H1 (cell line): ENCODE measurements around the gene PSMC3. TPM values are rescaled to one million over a fixed set of nuclear protein-coding genes. Genes with fewer than 3 reads are reported as not detected.

Source experiments
- CTCF ChIA-PET: fragments of 300-600 bp; sonication (Branson Sonifier 250); formaldehyde crosslinking; loops from one replicate; lab custom pipeline; 2021; ENCODE audit not compliant: partially characterized antibody; lab: Charles Lee
- POLR2A ChIA-PET: fragments of 300-600 bp; sonication (Branson Sonifier 250); formaldehyde crosslinking; loops from one replicate; lab custom pipeline; 2021; ENCODE audit warnings: inconsistent platforms; ENCODE audit not compliant: partially characterized antibody; lab: Charles Lee
- DNase-seq, 2 experiments: peaks; one replicate each; pipeline versions ENCODE4 v3.0.0 to v3.0.0-alpha.2; 2010 to 2022; ENCODE audit warnings: low spot score in 2 of 2, low read depth in 1 of 2, mixed read lengths in 1 of 2
- FAIRE-seq: peaks from 2 replicates; lab custom pipeline; 2011; peaks lifted over from hg19 to GRCh38; lab: Jason Lieb, UNC
- H2AFZ ChIP-seq: 2 replicates; pipeline ENCODE4 v1.8.1; 2012; ENCODE audit warnings: low read length, inconsistent platforms
- H2AK5ac ChIP-seq: 2 replicates; pipeline ENCODE4 v1.6.1; 2013; ENCODE audit warnings: low read depth, low read length
- H2BK120ac ChIP-seq: replicated peaks from 2 replicates; pipeline ENCODE3; 2013; ENCODE audit warnings: low read depth, low read length, inconsistent platforms
- H2BK12ac ChIP-seq: 2 replicates; pipeline ENCODE4 v1.6.1; 2013; ENCODE audit warnings: low read depth, low read length
- H2BK15ac ChIP-seq: 2 replicates; pipeline ENCODE4 v1.6.1; 2013; ENCODE audit warnings: low read length
- H2BK20ac ChIP-seq: 2 replicates; pipeline ENCODE4 v1.6.1; 2013; ENCODE audit warnings: low read length
- H2BK5ac ChIP-seq: 2 replicates; pipeline ENCODE4 v1.6.1; 2013; ENCODE audit warnings: low read depth, low read length
- H3K14ac ChIP-seq: 2 replicates; pipeline ENCODE4 v1.6.1; 2013; ENCODE audit warnings: inconsistent platforms; ENCODE audit not compliant: insufficient read length
- H3K18ac ChIP-seq: 2 replicates; pipeline ENCODE4 v1.6.1; 2013; ENCODE audit warnings: low read length; ENCODE audit errors: extremely low read depth
- H3K23ac ChIP-seq: 2 replicates; pipeline ENCODE4 v1.6.1; 2013; ENCODE audit warnings: inconsistent platforms; ENCODE audit not compliant: insufficient read length
- H3K23me2 ChIP-seq: 2 replicates; pipeline ENCODE4 v1.6.1; 2013; ENCODE audit warnings: low read depth, low read length
- H3K27ac ChIP-seq: 2 replicates; pipeline ENCODE4 v1.6.1; 2011; ENCODE audit warnings: low read depth, low read length, inconsistent platforms
- H3K27me3 ChIP-seq, 4 experiments: replicated peaks in 1 of 4; 1 replicate in 1 of 4; 2 replicates in 3 of 4; pipeline versions ENCODE4 v1.6.1 to v1.8.1; 2011 to 2013; ENCODE audit warnings: low read length in 3 of 4, mild to moderate bottlenecking in 3 of 4, inconsistent platforms in 2 of 4, mixed read lengths in 2 of 4, moderate library complexity in 1 of 4; ENCODE audit not compliant: control insufficient read depth in 3 of 4, insufficient read depth in 3 of 4; ENCODE audit errors: extremely low read depth in 1 of 4
- H3K36me3 ChIP-seq, 4 experiments: 2 replicates each; pipeline versions ENCODE4 v1.6.1 to v1.8.1; 2011 to 2013; ENCODE audit warnings: mild to moderate bottlenecking in 4 of 4, low read length in 3 of 4, moderate library complexity in 2 of 4, control low read depth in 1 of 4, inconsistent platforms in 1 of 4; ENCODE audit not compliant: insufficient read depth in 4 of 4, control insufficient read depth in 2 of 4
- H3K4ac ChIP-seq: replicated peaks from 2 replicates; pipeline ENCODE3; 2013; ENCODE audit warnings: low read length, low read depth, mixed read lengths, inconsistent platforms; ENCODE audit not compliant: insufficient read length
- H3K4me1 ChIP-seq, 4 experiments: replicated peaks in 1 of 4; 1 replicate in 1 of 4; 2 replicates in 3 of 4; pipeline versions ENCODE4 v1.6.1 to v1.8.1; 2011 to 2013; ENCODE audit warnings: low read length in 3 of 4, inconsistent platforms in 2 of 4, mixed read lengths in 1 of 4; ENCODE audit not compliant: insufficient read depth in 4 of 4, control insufficient read depth in 3 of 4
- H3K4me2 ChIP-seq, 2 experiments: 2 replicates each; pipeline versions ENCODE4 v1.6.1 to v1.8.1; 2011 to 2013; ENCODE audit warnings: low read depth in 2 of 2, low read length in 2 of 2, control low read depth in 1 of 2, inconsistent platforms in 1 of 2, mild to moderate bottlenecking in 1 of 2; ENCODE audit not compliant: insufficient read depth in 1 of 2
- H3K4me3 ChIP-seq, 4 experiments: fragments of 200-600, 300-600 bp in 1 of 4; sonication (generic), shearing (Covaris generic), sonication (Bioruptor Twin) in 1 of 4; 2 replicates each; pipeline versions ENCODE4 v1.5.1 to v1.8.1; 2011 to 2016; ENCODE audit warnings: low read length in 4 of 4, low read depth in 3 of 4, control low read depth in 2 of 4, inconsistent platforms in 2 of 4, mild to moderate bottlenecking in 2 of 4, mixed read lengths in 1 of 4, moderate library complexity in 1 of 4; ENCODE audit not compliant: insufficient read depth in 2 of 4; ENCODE audit errors: extremely low read depth in 1 of 4
- H3K56ac ChIP-seq: replicated peaks from 2 replicates; pipeline ENCODE3; 2013; ENCODE audit warnings: low read depth, mild to moderate bottlenecking, mixed read lengths, low read length, inconsistent platforms; ENCODE audit not compliant: insufficient read length
- H3K79me1 ChIP-seq: 2 replicates; pipeline ENCODE4 v1.6.1; 2013; ENCODE audit warnings: low read depth, low read length, control low read depth
- H3K79me2 ChIP-seq, 2 experiments: 2 replicates each; pipeline versions ENCODE4 v1.6.1 to v1.8.1; 2012 to 2013; ENCODE audit warnings: low read length in 2 of 2, mild to moderate bottlenecking in 2 of 2, inconsistent platforms in 1 of 2; ENCODE audit not compliant: insufficient read depth in 2 of 2, control insufficient read depth in 1 of 2
- H3K9ac ChIP-seq, 4 experiments: replicated peaks in 1 of 4; 1 replicate in 1 of 4; 2 replicates in 3 of 4; pipeline versions ENCODE4 v1.6.1 to v1.8.1; 2011 to 2013; ENCODE audit warnings: low read depth in 3 of 4, low read length in 3 of 4, control low read depth in 2 of 4, mild to moderate bottlenecking in 2 of 4, moderate library complexity in 2 of 4, inconsistent platforms in 1 of 4; ENCODE audit errors: extremely low read depth in 1 of 4
- H3K9me3 ChIP-seq, 2 experiments: 2 replicates each; pipeline versions ENCODE4 v1.6.1 to v1.8.1; 2012 to 2013; ENCODE audit warnings: mild to moderate bottlenecking in 2 of 2, moderate library complexity in 2 of 2, control low read depth in 1 of 2, inconsistent platforms in 1 of 2, low read depth in 1 of 2, low read length in 1 of 2, mixed read lengths in 1 of 2; ENCODE audit not compliant: insufficient read depth in 2 of 2
- H4K20me1 ChIP-seq, 2 experiments: replicated peaks in 1 of 2; 2 replicates each; pipeline versions ENCODE3 to v1.8.1; 2011 to 2013; ENCODE audit warnings: inconsistent platforms in 2 of 2, low read length in 2 of 2, mild to moderate bottlenecking in 1 of 2; ENCODE audit not compliant: insufficient read depth in 2 of 2, control insufficient read depth in 1 of 2
- H4K5ac ChIP-seq: 2 replicates; pipeline ENCODE4 v1.6.1; 2013; ENCODE audit warnings: low read length, low read depth, mixed read lengths, inconsistent platforms; ENCODE audit not compliant: insufficient read length
- H4K8ac ChIP-seq: 2 replicates; pipeline ENCODE4 v1.8.0; 2013; ENCODE audit warnings: mild to moderate bottlenecking, moderate library complexity, low read length, inconsistent platforms; ENCODE audit not compliant: insufficient read depth; ENCODE audit errors: extremely low read depth
- H4K91ac ChIP-seq: replicated peaks from 2 replicates; pipeline ENCODE3; 2013; ENCODE audit warnings: low read length, mixed read lengths, inconsistent platforms; ENCODE audit not compliant: insufficient read length
- KDM1A ChIP-seq: fragments of 200-600, 300-600 bp; sonication (generic); IDR thresholded peaks from 2 replicates; pipeline ENCODE4 v1.7.1; 2016; ENCODE audit warnings: mild to moderate bottlenecking, low read length, borderline replicate concordance
- RAD21 ChIP-seq, 2 experiments: IDR thresholded peaks in 1 of 2; conservative IDR thresholded peaks in 1 of 2; 2 replicates each; pipeline ENCODE4 v1.6.1; 2011; ENCODE audit warnings: low read depth in 2 of 2, low read length in 2 of 2, improper control_type of control experiment in 1 of 2, inconsistent platforms in 1 of 2, mild to moderate bottlenecking in 1 of 2, moderate library complexity in 1 of 2
- WGBS, 2 experiments: shearing (Covaris generic) in 1 of 2; methylation state at CpG; one replicate each; pipeline versions ENCODE4 v1.1.6 to v1.1.7; 2013 to 2015; ENCODE audit warnings: low lambda C conversion rate in 2 of 2, mixed read lengths in 2 of 2, inconsistent platforms in 1 of 2, low coverage in 1 of 2, missing lambda C conversion rate in 1 of 2; ENCODE audit not compliant: insufficient replicate concordance in 2 of 2, insufficient coverage in 1 of 2, insufficient read length in 1 of 2; ENCODE audit errors: extremely low coverage in 1 of 2, missing lambda C conversion rate in 1 of 2; 5-methylcytosine and 5-hydroxymethylcytosine counted together
- polyA plus RNA-seq, 7 experiments: library from polyadenylated mRNA; depleted of rRNA in 3 of 7; stranded (reverse) in 5 of 7; unstranded in 2 of 7; fragments of >200 nt in 5 of 7; fragments of 200-250 nt in 2 of 7; gene quantifications; 1 replicate in 5 of 7; 2 replicates in 1 of 7; 4 replicates in 1 of 7; pipeline versions ENCODE4 v1.2.1 to v1.2.3, GENCODE V29; 2011 to 2013; ENCODE audit warnings: missing spikeins in 2 of 7, mixed read lengths in 2 of 7
- total RNA-seq: library from RNA; stranded (reverse); fragmentation: NEBNext Ultra II Directional; extraction: Animal tissue kit (Norgen Biotek cat#: 25700); gene quantifications from 2 replicates; pipeline ENCODE4 v1.2.1, GENCODE V29; 2021

The PSMC3 gene
- total and polyA plus RNA-seq, 2 of the 8 experiments (the other 6 are each of a cell fraction or from before 2014, with no cell fraction given) = 105 to 160 TPM

- Histone ChIP-seq H2AK5ac (no peak overlapping the region), H3K56ac (no peak overlapping the region), H2AFZ (no peak overlapping the region), H3K14ac (no peak overlapping the region), H3K23me2 (no peaks in the 10 kb centered on the region), H3K79me1 (no peaks in the 10 kb centered on the region), H3K4ac (no peak overlapping the region), H3K9me3 (no peaks in the 10 kb centered on the region), H2BK120ac (no peak overlapping the region), H3K4me1 (no peaks in the 10 kb centered on the region), H2BK12ac (no peak overlapping the region), H2BK15ac (no peak overlapping the region), H2BK5ac (no peak overlapping the region), H4K20me1 (no peaks in the 10 kb centered on the region), H3K27me3 (no peaks in the 10 kb centered on the region), H3K23ac (no peak overlapping the region), H3K79me2 (no peaks in the 10 kb centered on the region), H3K4me3 (no peak overlapping the region), H3K27ac (no peak overlapping the region), H3K4me2 (no peak overlapping the region), H4K5ac (no peak overlapping the region), H2BK20ac (no peak overlapping the region), H3K36me3 (no peaks in the 10 kb centered on the region), H4K91ac (no peak overlapping the region), H3K9ac (no peak overlapping the region), H3K18ac (no peak overlapping the region), H4K8ac (no peak overlapping the region)
- WGBS, 2 experiments = 91% methylated on average over 18 of the region's 18 CpGs; no CpG with 5 or more reads in 1 of the 2 experiments
- TF ChIP-seq RAD21 (IDR thresholded peaks at IDR 0.05 in 1 of 2, conservative IDR thresholded peaks at IDR 0.05 in 1 of 2; ENCODE audit: low read depth in 2 of 2, low read length in 2 of 2) (no peak), KDM1A (0 out of 2 replicates have a peak, but pooled peaks have one; percentile 14)
- no peak for FAIRE-seq
- ChIA-PET CTCF (interaction anchor here (0.6 to 2.4 kb wide), 5 partner anchors 10 to 72 kb away, joined by 3 to 5 read pairs (median 4); partner anchors contain the start of genes PSMC3 and SLC39A13), POLR2A (interaction anchor here (1.3 to 2.5 kb wide), 3 partner anchors 9 to 23 kb away, joined by 3 to 11 read pairs (median 5); partner anchors contain the start of gene PSMC3)
- DNase-seq = no peak
Measured at GRCh38 chr11:47438721-47439120, 12.5 kb upstream of the PSMC3 start.
